Forelimb muscle (tissue), 1 donor: ENCODE data around the gene OR6V1. TPM values are rescaled to one million over a fixed set of nuclear protein-coding genes. Genes with fewer than 3 reads are reported as not detected.

ENCODE experiments used
- polyA plus RNA-seq: library from polyadenylated mRNA; unstranded; fragments of 120-200 nt; gene quantifications from one replicate; pipeline ENCODE4 v1.2.1, GENCODE V29; 2013; ENCODE audit not compliant: insufficient read length

Gene OR6V1
- polyA plus RNA-seq, 1 donor, result not detected

Other genes starting within 250 kb of the OR6V1 start
- gene EPHB6, start 197.3 kb upstream of the OR6V1 start, polyA plus RNA-seq, result 4.2 TPM
- gene TRPV6, start 166.6 kb upstream of the OR6V1 start, polyA plus RNA-seq, result 0.09 TPM
- 0.15 TPM for gene TRPV5, start 118.6 kb upstream of the OR6V1 start, polyA plus RNA-seq
- 0.25 TPM for gene LLCFC1, start 112.9 kb upstream of the OR6V1 start, polyA plus RNA-seq
- 0.87 TPM for gene KEL, start 90.0 kb upstream of the OR6V1 start, polyA plus RNA-seq
- gene OR9A2, start 25.2 kb upstream of the OR6V1 start, polyA plus RNA-seq, result not detected
- gene PIP, start 79.7 kb downstream of the OR6V1 start, polyA plus RNA-seq, result not detected
- gene TAS2R39, start 131.1 kb downstream of the OR6V1 start, polyA plus RNA-seq, result not detected
- not detected for gene TAS2R40, start 169.7 kb downstream of the OR6V1 start, polyA plus RNA-seq
- gene GSTK1, start 211.1 kb downstream of the OR6V1 start, polyA plus RNA-seq, result 85.2 TPM
- 1.0 TPM for gene TMEM139, start 232.6 kb downstream of the OR6V1 start, polyA plus RNA-seq
- gene CASP2, start 236.0 kb downstream of the OR6V1 start, polyA plus RNA-seq, result 20.3 TPM